ENCODE measurements around the gene SORT1.

GRCh38 chr1:109266965-109267364 is 130.8 kb downstream of the SORT1 start:
- TF ChIP-seq, protein P1, sequence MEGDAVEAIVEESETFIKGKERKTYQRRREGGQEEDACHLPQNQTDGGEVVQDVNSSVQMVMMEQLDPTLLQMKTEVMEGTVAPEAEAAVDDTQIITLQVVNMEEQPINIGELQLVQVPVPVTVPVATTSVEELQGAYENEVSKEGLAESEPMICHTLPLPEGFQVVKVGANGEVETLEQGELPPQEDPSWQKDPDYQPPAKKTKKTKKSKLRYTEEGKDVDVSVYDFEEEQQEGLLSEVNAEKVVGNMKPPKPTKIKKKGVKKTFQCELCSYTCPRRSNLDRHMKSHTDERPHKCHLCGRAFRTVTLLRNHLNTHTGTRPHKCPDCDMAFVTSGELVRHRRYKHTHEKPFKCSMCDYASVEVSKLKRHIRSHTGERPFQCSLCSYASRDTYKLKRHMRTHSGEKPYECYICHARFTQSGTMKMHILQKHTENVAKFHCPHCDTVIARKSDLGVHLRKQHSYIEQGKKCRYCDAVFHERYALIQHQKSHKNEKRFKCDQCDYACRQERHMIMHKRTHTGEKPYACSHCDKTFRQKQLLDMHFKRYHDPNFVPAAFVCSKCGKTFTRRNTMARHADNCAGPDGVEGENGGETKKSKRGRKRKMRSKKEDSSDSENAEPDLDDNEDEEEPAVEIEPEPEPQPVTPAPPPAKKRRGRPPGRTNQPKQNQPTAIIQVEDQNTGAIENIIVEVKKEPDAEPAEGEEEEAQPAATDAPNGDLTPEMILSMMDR (IDR thresholded peaks at IDR 0.05), result no peak
- TF ChIP-seq POLR2AphosphoS5 (IDR thresholded peaks at IDR 0.05) (no peak), POLR2A (IDR thresholded peaks at IDR 0.05) (no peak)
